Liver (tissue), 3 donors: ENCODE results near the gene LILRB5.
"Not testable (repeated sequence)": the region's sequence is repeated elsewhere in the genome, so short reads cannot be mapped to it uniquely, and the experiment has no call there.

Experiments used
- FOXA1 ChIP-seq: IDR thresholded peaks from 2 replicates; pipeline ENCODE4 v1.6.1; 2016; ENCODE audit warnings: antibody characterized with exemption
- GABPA ChIP-seq, 2 donors: IDR thresholded peaks in 1 of 2; conservative IDR thresholded peaks in 1 of 2; 2 replicates each; pipeline ENCODE4 v1.6.1; 2016; ENCODE audit warnings: antibody characterized with exemption in 2 of 2, mild to moderate bottlenecking in 1 of 2, moderate library complexity in 1 of 2
- HNF4A ChIP-seq, 2 donors: conservative IDR thresholded peaks; 2 replicates each; pipeline ENCODE4 v1.6.1; 2016; ENCODE audit warnings: antibody characterized with exemption in 2 of 2, mild to moderate bottlenecking in 2 of 2
- JUND ChIP-seq, 2 donors: IDR thresholded peaks; 2 replicates each; pipeline ENCODE4 v1.6.1; 2016; ENCODE audit warnings: antibody characterized with exemption in 2 of 2
- MAX ChIP-seq: IDR thresholded peaks from 2 replicates; pipeline ENCODE4 v1.6.1; 2016; ENCODE audit warnings: antibody characterized with exemption
- RAD21 ChIP-seq, 2 donors: IDR thresholded peaks; 2 replicates each; pipeline ENCODE4 v1.6.1; 2016; ENCODE audit warnings: antibody characterized with exemption in 2 of 2, mild to moderate bottlenecking in 2 of 2
- REST ChIP-seq: IDR thresholded peaks from 2 replicates; pipeline ENCODE4 v1.6.1; 2016; ENCODE audit warnings: antibody characterized with exemption, mild to moderate bottlenecking
- RXRA ChIP-seq, 2 donors: IDR thresholded peaks; 2 replicates each; pipeline ENCODE4 v1.6.1; 2017 to 2018; ENCODE audit warnings: antibody characterized with exemption in 2 of 2, mild to moderate bottlenecking in 1 of 2
- TAF1 ChIP-seq: conservative IDR thresholded peaks from 2 replicates; pipeline ENCODE4 v1.6.1; 2016; ENCODE audit warnings: antibody characterized with exemption, mild to moderate bottlenecking
- TF ChIP-seq, protein P1 (sequence below): fragments of 150-350 bp; IDR thresholded peaks from 2 replicates; pipeline ENCODE4 v1.5.1; 2017; ENCODE audit warnings: improper control_type of control experiment, low read depth, low read length; ENCODE audit not compliant: missing input control
- TF ChIP-seq, protein P2 (sequence below): IDR thresholded peaks from 2 replicates; pipeline ENCODE4 v1.6.1; 2016; ENCODE audit warnings: antibody characterized with exemption
- donor health status: healthy.
- donor health status: healthy.

- TF ChIP-seq, protein P1, sequence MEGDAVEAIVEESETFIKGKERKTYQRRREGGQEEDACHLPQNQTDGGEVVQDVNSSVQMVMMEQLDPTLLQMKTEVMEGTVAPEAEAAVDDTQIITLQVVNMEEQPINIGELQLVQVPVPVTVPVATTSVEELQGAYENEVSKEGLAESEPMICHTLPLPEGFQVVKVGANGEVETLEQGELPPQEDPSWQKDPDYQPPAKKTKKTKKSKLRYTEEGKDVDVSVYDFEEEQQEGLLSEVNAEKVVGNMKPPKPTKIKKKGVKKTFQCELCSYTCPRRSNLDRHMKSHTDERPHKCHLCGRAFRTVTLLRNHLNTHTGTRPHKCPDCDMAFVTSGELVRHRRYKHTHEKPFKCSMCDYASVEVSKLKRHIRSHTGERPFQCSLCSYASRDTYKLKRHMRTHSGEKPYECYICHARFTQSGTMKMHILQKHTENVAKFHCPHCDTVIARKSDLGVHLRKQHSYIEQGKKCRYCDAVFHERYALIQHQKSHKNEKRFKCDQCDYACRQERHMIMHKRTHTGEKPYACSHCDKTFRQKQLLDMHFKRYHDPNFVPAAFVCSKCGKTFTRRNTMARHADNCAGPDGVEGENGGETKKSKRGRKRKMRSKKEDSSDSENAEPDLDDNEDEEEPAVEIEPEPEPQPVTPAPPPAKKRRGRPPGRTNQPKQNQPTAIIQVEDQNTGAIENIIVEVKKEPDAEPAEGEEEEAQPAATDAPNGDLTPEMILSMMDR: not testable (repeated sequence)
- TF ChIP-seq REST; FOXA1; RXRA (IDR thresholded peaks at IDR 0.05); RAD21 (IDR thresholded peaks at IDR 0.05); GABPA (IDR thresholded peaks at IDR 0.05 in 1 of 2, conservative IDR thresholded peaks at IDR 0.05 in 1 of 2); MAX; TAF1; JUND (IDR thresholded peaks at IDR 0.05); HNF4A (conservative IDR thresholded peaks at IDR 0.05): not testable (repeated sequence)
- TF ChIP-seq, protein P2, sequence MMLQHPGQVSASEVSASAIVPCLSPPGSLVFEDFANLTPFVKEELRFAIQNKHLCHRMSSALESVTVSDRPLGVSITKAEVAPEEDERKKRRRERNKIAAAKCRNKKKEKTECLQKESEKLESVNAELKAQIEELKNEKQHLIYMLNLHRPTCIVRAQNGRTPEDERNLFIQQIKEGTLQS: not testable (repeated sequence)
Observed at GRCh38 chr19:54281729-54282075, 24.6 kb upstream of the LILRB5 start.
